ENCODE measurements around the gene FBXO9. TPM values are rescaled to one million over a fixed set of nuclear protein-coding genes. Genes with fewer than 3 reads are reported as not detected.

FBXO9 gene
- total RNA-seq, 1 donor from 2014 or later, result 85.7 TPM

- Mint-ChIP-seq H3K4me1 (ENCODE audit: low read depth) (peaks cover 22% of the 10 kb centered on the region), H3K36me3 (ENCODE audit: insufficient read depth) (peaks cover 9% of the 10 kb centered on the region), H3K4me3 (ENCODE audit: low read depth) (no peak overlapping the region), H3K27me3 (no peaks in the 10 kb centered on the region), H3K9me3 (ENCODE audit: low read depth) (peaks cover 3% of the 10 kb centered on the region), H3K27ac (no peak overlapping the region)
- no peak for TF ChIP-seq CTCF (IDR thresholded peaks at IDR 0.05; ENCODE audit: unreplicated experiment)
- DNase-seq (ENCODE audit: low spot score, unreplicated experiment), result no peak
Measured at GRCh38 chr6:53054532-53054931, 10.7 kb upstream of the FBXO9 start.

GRCh38 chr6:53055873-53056272 is 9.3 kb upstream of the FBXO9 start:
- Mint-ChIP-seq H3K9me3 (ENCODE audit: low read depth) (peaks cover 3% of the 10 kb centered on the region), H3K27ac (no peak overlapping the region), H3K4me3 (ENCODE audit: low read depth) (no peak overlapping the region), H3K4me1 (ENCODE audit: low read depth) (peaks cover 34% of the 10 kb centered on the region), H3K27me3 (no peaks in the 10 kb centered on the region), H3K36me3 (ENCODE audit: insufficient read depth) (peaks cover 9% of the 10 kb centered on the region)
- DNase-seq (ENCODE audit: low spot score, unreplicated experiment), result no peak
- TF ChIP-seq CTCF (IDR thresholded peaks at IDR 0.05; ENCODE audit: unreplicated experiment), result no peak

GRCh38 chr6:53056273-53056672 is 8.9 kb upstream of the FBXO9 start:
- H3K9me3 Mint-ChIP-seq (ENCODE audit: low read depth), result peaks cover 3% of the 10 kb centered on the region
- no peaks in the 10 kb centered on the region for H3K27me3 Mint-ChIP-seq
- no peak overlapping the region for H3K27ac Mint-ChIP-seq
- TF ChIP-seq CTCF (IDR thresholded peaks at IDR 0.05; ENCODE audit: unreplicated experiment), result no peak
- DNase-seq (ENCODE audit: low spot score, unreplicated experiment), result no peak
- peaks cover 35% of the 10 kb centered on the region for H3K4me1 Mint-ChIP-seq (ENCODE audit: low read depth)
- no peak overlapping the region for H3K4me3 Mint-ChIP-seq (ENCODE audit: low read depth)
- peaks cover 8% of the 10 kb centered on the region for H3K36me3 Mint-ChIP-seq (ENCODE audit: insufficient read depth)

GRCh38 chr6:53058388-53059195 is 6.6 kb upstream of the FBXO9 start:
- H3K27ac Mint-ChIP-seq, result no peak overlapping the region
- H3K4me3 Mint-ChIP-seq (ENCODE audit: low read depth), result peak overlapping the region; percentile 88
- H3K4me1 Mint-ChIP-seq (ENCODE audit: low read depth), result peaks cover 46% of the 10 kb centered on the region
- no peaks in the 10 kb centered on the region for H3K9me3 Mint-ChIP-seq (ENCODE audit: low read depth)
- no peaks in the 10 kb centered on the region for H3K27me3 Mint-ChIP-seq
- H3K36me3 Mint-ChIP-seq (ENCODE audit: insufficient read depth), result no peaks in the 10 kb centered on the region
- no peak for TF ChIP-seq CTCF (IDR thresholded peaks at IDR 0.05; ENCODE audit: unreplicated experiment)
- DNase-seq (ENCODE audit: low spot score, unreplicated experiment), result no peak

GRCh38 chr6:53059648-53060589 is 5.3 kb upstream of the FBXO9 start:
- peaks cover 46% of the 10 kb centered on the region for H3K4me1 Mint-ChIP-seq (ENCODE audit: low read depth)
- no peak for TF ChIP-seq CTCF (IDR thresholded peaks at IDR 0.05; ENCODE audit: unreplicated experiment)
- peak overlapping the region; percentile 99 for H3K27ac Mint-ChIP-seq
- no peak for DNase-seq (ENCODE audit: low spot score, unreplicated experiment)
- peak overlapping the region; percentile 88 for H3K4me3 Mint-ChIP-seq (ENCODE audit: low read depth)
- no peaks in the 10 kb centered on the region for H3K36me3 Mint-ChIP-seq (ENCODE audit: insufficient read depth)
- no peaks in the 10 kb centered on the region for H3K27me3 Mint-ChIP-seq
- H3K9me3 Mint-ChIP-seq (ENCODE audit: low read depth), result no peaks in the 10 kb centered on the region
